Transverse colon (tissue), 4 donors: Measurements from ENCODE around the gene FGD3.

Source experiments
- POLR2AphosphoS5 ChIP-seq, 3 donors: sonication (generic); formaldehyde crosslinking; IDR thresholded peaks; one replicate each; pipeline ENCODE4 v1.6.1; 2016; ENCODE audit warnings: antibody characterized with exemption in 3 of 3
- TF ChIP-seq, protein P1 (sequence below), 5 experiments: fragments of 200-600 bp in 3 of 5; fragments of 450-650 bp in 2 of 5; sonication (generic) in 3 of 5; IDR thresholded peaks; 1 replicate in 2 of 5; 2 replicates in 3 of 5; pipeline ENCODE4 v1.5.1; 2016 to 2017; ENCODE audit warnings: antibody characterized with exemption in 5 of 5, inconsistent platforms in 3 of 5, mild to moderate bottlenecking in 2 of 5, moderate library complexity in 1 of 5

DNA sequence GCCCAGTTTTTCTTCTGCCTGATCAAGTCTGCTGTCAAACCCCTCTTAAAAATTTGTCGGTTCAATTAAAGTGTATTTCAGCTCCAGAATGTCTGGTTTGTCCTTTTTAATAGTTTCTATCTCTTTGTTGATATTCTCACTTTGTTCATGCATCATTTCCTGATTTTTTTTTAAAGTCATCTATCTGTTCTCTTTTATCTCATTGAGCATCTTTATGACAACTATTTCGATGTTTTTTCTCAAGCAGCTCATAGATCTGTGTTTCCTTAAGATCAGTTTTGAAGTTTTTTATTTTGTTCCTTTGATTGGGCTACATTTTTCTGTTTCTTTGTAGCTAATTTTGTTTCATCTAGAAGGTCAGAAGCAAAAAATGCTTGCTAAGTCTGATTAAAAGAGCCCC is 53.7 kb downstream of the FGD3 start:
- TF ChIP-seq, protein P1, sequence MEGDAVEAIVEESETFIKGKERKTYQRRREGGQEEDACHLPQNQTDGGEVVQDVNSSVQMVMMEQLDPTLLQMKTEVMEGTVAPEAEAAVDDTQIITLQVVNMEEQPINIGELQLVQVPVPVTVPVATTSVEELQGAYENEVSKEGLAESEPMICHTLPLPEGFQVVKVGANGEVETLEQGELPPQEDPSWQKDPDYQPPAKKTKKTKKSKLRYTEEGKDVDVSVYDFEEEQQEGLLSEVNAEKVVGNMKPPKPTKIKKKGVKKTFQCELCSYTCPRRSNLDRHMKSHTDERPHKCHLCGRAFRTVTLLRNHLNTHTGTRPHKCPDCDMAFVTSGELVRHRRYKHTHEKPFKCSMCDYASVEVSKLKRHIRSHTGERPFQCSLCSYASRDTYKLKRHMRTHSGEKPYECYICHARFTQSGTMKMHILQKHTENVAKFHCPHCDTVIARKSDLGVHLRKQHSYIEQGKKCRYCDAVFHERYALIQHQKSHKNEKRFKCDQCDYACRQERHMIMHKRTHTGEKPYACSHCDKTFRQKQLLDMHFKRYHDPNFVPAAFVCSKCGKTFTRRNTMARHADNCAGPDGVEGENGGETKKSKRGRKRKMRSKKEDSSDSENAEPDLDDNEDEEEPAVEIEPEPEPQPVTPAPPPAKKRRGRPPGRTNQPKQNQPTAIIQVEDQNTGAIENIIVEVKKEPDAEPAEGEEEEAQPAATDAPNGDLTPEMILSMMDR (IDR thresholded peaks at IDR 0.05): no peak
- no peak for TF ChIP-seq POLR2AphosphoS5 (IDR thresholded peaks at IDR 0.05)
